Measurements from ENCODE around the gene CALB2.

The CALB2 gene

GRCh38 chr16:71428883-71429282, 70.4 kb downstream of the CALB2 start:
- no peak for DNase-seq

- DNase-seq = no peak
Measured at GRCh38 chr16:71429581-71429980, 71.1 kb downstream of the CALB2 start.

DNA sequence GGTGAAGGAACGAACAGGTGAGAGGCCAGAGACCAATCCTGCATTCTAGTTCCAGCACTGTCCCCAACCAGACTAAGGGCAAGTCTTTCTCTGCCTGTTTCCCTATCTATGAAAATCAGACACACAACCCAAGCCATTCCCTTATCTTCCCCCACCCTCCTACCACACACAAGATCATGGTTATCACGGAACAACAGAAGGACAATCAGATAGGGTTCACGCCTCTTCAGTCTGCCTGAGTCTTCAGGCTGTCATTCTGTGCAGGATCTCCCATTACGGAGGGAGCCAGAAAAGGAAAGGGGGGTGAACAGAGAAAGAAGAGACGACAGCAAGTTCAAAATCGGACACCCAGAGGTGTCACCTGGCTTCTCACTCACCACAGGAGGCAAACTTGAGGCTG, 72.2 kb downstream of the CALB2 start:
- DNase-seq = no peak

GRCh38 chr16:71431176-71431575, 72.7 kb downstream of the CALB2 start:
- no peak for DNase-seq

DNA sequence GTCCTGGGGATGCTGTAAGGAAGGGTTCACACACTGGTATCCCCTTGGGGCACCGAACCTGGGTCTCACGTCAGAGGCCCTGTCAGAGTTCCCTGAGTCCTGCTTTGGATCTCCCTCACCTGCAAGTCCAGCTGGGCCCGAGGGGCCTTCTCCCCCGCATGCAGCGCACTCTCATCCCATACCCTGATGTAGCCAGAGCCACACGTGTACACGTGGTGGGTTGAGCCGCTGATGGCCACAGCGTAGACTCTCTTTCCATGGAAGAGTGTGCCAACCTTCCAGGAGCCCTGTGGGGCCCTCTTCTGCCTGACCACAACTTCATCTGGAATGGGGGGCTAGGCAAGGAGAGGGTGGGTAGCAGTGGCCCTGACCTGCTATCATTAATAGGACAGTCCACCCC, 73.5 kb downstream of the CALB2 start:
- no peak for DNase-seq

GRCh38 chr16:71432906-71433305, 74.4 kb downstream of the CALB2 start:
- no peak for DNase-seq

DNA sequence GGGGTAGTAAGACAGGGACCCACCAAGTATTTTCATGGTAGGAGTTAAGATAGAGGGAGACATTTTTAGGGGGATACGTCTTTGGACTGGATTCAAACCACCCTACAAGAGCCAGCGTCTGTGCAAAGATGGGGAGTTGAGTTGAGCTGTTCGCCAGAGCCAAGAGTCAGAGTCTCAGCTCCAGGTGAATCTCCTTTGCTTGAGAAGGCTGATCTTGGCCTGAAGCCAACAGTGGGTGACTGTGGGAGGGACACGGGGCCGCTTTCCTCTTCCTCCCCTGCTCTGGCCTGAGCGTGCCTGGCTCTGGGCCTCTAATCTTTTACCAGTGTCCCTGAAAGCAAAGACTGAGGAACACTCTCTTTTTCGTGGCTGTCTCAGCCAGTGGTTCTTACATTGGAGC, 78.0 kb downstream of the CALB2 start:
- DNase-seq = no peak

DNA sequence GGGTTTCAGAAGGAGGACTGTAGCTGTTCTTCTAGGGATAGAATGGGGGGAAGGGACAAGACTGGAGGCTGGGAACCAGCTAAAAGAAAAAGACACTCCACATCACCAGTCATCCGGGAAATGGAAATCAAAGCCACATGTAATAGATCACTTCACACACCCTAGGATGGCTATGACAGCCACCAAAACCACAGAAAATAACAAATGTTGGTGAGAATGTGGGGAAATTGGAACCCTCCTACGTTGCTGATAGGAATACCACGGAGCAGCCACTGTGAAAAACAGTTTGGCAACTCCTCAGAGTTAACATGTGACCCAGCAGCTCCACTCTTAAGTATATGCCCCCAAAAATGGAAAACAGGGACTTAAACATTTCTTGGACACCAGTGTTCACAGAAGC, 81.0 kb downstream of the CALB2 start:
- DNase-seq = no peak

Data from SHP77 (cell line).